ENCODE results near the gene RAB20.

The RAB20 gene

GRCh38 chr13:110517505-110518225, 43.9 kb downstream of the RAB20 start:
- TF ChIP-seq CTCF (IDR thresholded peaks at IDR 0.05; ENCODE audit: low read depth, low read length) = no peak
- DNase-seq (ENCODE audit: extremely low read depth, low read depth) = no peak

GRCh38 chr13:110516500-110516899, 45.0 kb downstream of the RAB20 start:
- no peak for TF ChIP-seq CTCF (IDR thresholded peaks at IDR 0.05; ENCODE audit: low read depth, low read length)

GRCh38 chr13:110512198-110512740, 49.3 kb downstream of the RAB20 start:
- no peak for TF ChIP-seq CTCF (IDR thresholded peaks at IDR 0.05; ENCODE audit: low read depth, low read length)
- no peak for DNase-seq (ENCODE audit: extremely low read depth, low read depth)

More at GRCh38 chr13:110516500-110516899, 45.0 kb downstream of the RAB20 start:
- DNase-seq (ENCODE audit: extremely low read depth, low read depth) = no peak

- no peak for DNase-seq (ENCODE audit: extremely low read depth, low read depth)
- no peak for TF ChIP-seq CTCF (IDR thresholded peaks at IDR 0.05; ENCODE audit: low read depth, low read length)
Measured at GRCh38 chr13:110511509-110512181, 49.9 kb downstream of the RAB20 start.

- TF ChIP-seq CTCF (IDR thresholded peaks at IDR 0.05; ENCODE audit: low read depth, low read length) = no peak
- DNase-seq (ENCODE audit: extremely low read depth, low read depth) = no peak
Measured at GRCh38 chr13:110509971-110510786, 51.3 kb downstream of the RAB20 start.

- TF ChIP-seq CTCF (IDR thresholded peaks at IDR 0.05; ENCODE audit: low read depth, low read length) = no peak
- no peak for DNase-seq (ENCODE audit: extremely low read depth, low read depth)
Measured at GRCh38 chr13:110509478-110509926, 52.0 kb downstream of the RAB20 start.

Measured in AG09319 (cell line).